H1 (cell line): ENCODE data around the gene WWP2. TPM values are rescaled to one million over a fixed set of nuclear protein-coding genes. Genes with fewer than 3 reads are reported as not detected.

Experiments used
- CTBP2 ChIP-seq: IDR thresholded peaks from 2 replicates; pipeline ENCODE4 v1.7.0; 2011; ENCODE audit warnings: borderline replicate concordance, mild to moderate bottlenecking, moderate library complexity, mixed read lengths, low read length; ENCODE audit not compliant: insufficient read depth, insufficient read length
- FOSL1 ChIP-seq: IDR thresholded peaks from 2 replicates; pipeline ENCODE4 v1.6.1; 2011; ENCODE audit warnings: mild to moderate bottlenecking, low read depth, low read length, moderate library complexity; ENCODE audit not compliant: insufficient read depth
- PHF8 ChIP-seq: fragments of 200-600 bp; sonication (generic); conservative IDR thresholded peaks from 2 replicates; pipeline ENCODE4 v1.7.1; 2012; ENCODE audit warnings: low read depth, mild to moderate bottlenecking, inconsistent platforms, low read length, moderate library complexity
- SIX5 ChIP-seq: IDR thresholded peaks from 2 replicates; pipeline ENCODE4 v1.6.1; 2011; ENCODE audit warnings: mild to moderate bottlenecking, low read depth, low read length
- SP1 ChIP-seq: IDR thresholded peaks from 2 replicates; pipeline ENCODE4 v1.6.1; 2011; ENCODE audit warnings: low read depth, low read length
- polyA plus RNA-seq, 7 experiments: library from polyadenylated mRNA; depleted of rRNA in 3 of 7; stranded (reverse) in 5 of 7; unstranded in 2 of 7; fragments of >200 nt in 5 of 7; fragments of 200-250 nt in 2 of 7; gene quantifications; 1 replicate in 5 of 7; 2 replicates in 1 of 7; 4 replicates in 1 of 7; pipeline versions ENCODE4 v1.2.1 to v1.2.3, GENCODE V29; 2011 to 2013; ENCODE audit warnings: missing spikeins in 2 of 7, mixed read lengths in 2 of 7
- total RNA-seq: library from RNA; stranded (reverse); fragmentation: NEBNext Ultra II Directional; extraction: Animal tissue kit (Norgen Biotek cat#: 25700); gene quantifications from 2 replicates; pipeline ENCODE4 v1.2.1, GENCODE V29; 2021
- TF ChIP-seq, protein P1 (sequence below): IDR thresholded peaks from 2 replicates; pipeline ENCODE4 v1.6.1; 2012; ENCODE audit warnings: low read length, inconsistent platforms

Gene WWP2
- total and polyA plus RNA-seq, 2 of the 8 experiments (the other 6 are each of a cell fraction or from before 2014, with no cell fraction given) = 14.1 to 42.2 TPM

- TF ChIP-seq SP1 (no peak), CTBP2 (no peak), FOSL1 (no peak), SIX5 (no peak), PHF8 (no peak)
- TF ChIP-seq, protein P1, sequence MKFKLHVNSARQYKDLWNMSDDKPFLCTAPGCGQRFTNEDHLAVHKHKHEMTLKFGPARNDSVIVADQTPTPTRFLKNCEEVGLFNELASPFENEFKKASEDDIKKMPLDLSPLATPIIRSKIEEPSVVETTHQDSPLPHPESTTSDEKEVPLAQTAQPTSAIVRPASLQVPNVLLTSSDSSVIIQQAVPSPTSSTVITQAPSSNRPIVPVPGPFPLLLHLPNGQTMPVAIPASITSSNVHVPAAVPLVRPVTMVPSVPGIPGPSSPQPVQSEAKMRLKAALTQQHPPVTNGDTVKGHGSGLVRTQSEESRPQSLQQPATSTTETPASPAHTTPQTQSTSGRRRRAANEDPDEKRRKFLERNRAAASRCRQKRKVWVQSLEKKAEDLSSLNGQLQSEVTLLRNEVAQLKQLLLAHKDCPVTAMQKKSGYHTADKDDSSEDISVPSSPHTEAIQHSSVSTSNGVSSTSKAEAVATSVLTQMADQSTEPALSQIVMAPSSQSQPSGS = no peak
Measured at GRCh38 chr16:69745959-69746358, 16.2 kb upstream of the WWP2 start (continued).
